A549 (cell line): Measurements from ENCODE around the gene PLEKHH2.

ENCODE experiments used
- EP300 ChIP-seq, 2 experiments: fragments of >200 bp; sonication (Bioruptor Twin); formaldehyde crosslinking; IDR thresholded peaks; 2 replicates in 1 of 2; 3 replicates in 1 of 2; pipeline ENCODE4 v1.6.1; 2016 to 2017
- JUNB ChIP-seq: fragments of >200 bp; sonication (Bioruptor Twin); formaldehyde crosslinking; IDR thresholded peaks from 2 replicates; pipeline ENCODE4 v1.6.1; 2016
- PHF8 ChIP-seq: fragments of 200-600 bp; sonication (generic); IDR thresholded peaks from 2 replicates; pipeline ENCODE4 v1.6.1; 2016; ENCODE audit warnings: low read depth, mild to moderate bottlenecking, antibody characterized with exemption, moderate library complexity, borderline replicate concordance
- POLR2A ChIP-seq: IDR thresholded peaks from 2 replicates; pipeline ENCODE4 v1.6.1; 2012; ENCODE audit warnings: mild to moderate bottlenecking, low read length
- POLR2AphosphoS2 ChIP-seq: conservative IDR thresholded peaks from 2 replicates; pipeline ENCODE4 v1.6.1; 2012; ENCODE audit warnings: low read length, improper control_type of control experiment, inconsistent platforms
- RFX5 ChIP-seq: fragments of 450-650 bp; IDR thresholded peaks from 2 replicates; pipeline ENCODE4 v1.7.1; 2014; ENCODE audit warnings: antibody characterized with exemption, mild to moderate bottlenecking, moderate library complexity
- TF ChIP-seq, protein P1 (sequence below): fragments of >200 bp; sonication (Bioruptor Twin); formaldehyde crosslinking; IDR thresholded peaks from 3 replicates; pipeline ENCODE4 v1.5.1; 2016
- TF ChIP-seq, protein P2 (sequence below): IDR thresholded peaks from 2 replicates; pipeline ENCODE4 v1.6.1; 2012
- TF ChIP-seq, protein P3 (sequence below): fragments of 150-350 bp; IDR thresholded peaks from 2 replicates; pipeline ENCODE4 v1.6.1; 2014; ENCODE audit warnings: low read depth, mild to moderate bottlenecking, low read length

DNA sequence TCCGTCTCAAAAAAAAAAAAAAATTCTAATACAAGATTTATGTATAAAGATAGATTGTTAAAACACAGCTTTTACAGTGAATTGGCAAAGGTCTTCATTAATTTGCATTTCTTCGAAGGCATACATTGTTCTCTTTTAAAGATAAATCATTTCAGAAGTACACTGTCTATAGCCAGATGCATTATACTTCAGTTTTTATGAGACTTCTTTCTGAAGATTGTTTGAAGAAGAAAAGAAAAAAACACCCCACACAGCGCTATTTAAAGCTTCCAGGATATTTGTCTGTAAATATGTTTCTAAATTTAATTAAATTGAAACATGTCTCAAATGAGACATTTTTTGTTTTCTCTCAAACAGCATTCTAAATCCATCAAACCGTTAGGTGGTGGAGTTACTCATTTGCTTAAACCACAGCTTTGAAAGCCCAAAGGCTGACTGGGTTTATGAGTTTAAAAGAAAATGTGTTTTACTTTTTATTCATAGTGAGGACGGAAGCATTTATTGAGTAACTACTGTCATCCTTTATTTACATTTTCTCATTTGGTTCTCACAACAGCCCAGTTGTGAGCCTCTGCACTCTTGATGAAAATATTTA is 81.6 kb downstream of the PLEKHH2 start:
- TF ChIP-seq, protein P1, sequence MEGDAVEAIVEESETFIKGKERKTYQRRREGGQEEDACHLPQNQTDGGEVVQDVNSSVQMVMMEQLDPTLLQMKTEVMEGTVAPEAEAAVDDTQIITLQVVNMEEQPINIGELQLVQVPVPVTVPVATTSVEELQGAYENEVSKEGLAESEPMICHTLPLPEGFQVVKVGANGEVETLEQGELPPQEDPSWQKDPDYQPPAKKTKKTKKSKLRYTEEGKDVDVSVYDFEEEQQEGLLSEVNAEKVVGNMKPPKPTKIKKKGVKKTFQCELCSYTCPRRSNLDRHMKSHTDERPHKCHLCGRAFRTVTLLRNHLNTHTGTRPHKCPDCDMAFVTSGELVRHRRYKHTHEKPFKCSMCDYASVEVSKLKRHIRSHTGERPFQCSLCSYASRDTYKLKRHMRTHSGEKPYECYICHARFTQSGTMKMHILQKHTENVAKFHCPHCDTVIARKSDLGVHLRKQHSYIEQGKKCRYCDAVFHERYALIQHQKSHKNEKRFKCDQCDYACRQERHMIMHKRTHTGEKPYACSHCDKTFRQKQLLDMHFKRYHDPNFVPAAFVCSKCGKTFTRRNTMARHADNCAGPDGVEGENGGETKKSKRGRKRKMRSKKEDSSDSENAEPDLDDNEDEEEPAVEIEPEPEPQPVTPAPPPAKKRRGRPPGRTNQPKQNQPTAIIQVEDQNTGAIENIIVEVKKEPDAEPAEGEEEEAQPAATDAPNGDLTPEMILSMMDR, result no peak
- no peak for TF ChIP-seq JUNB
- TF ChIP-seq PHF8, result no peak
- TF ChIP-seq POLR2A, result no peak
- TF ChIP-seq, protein P2, sequence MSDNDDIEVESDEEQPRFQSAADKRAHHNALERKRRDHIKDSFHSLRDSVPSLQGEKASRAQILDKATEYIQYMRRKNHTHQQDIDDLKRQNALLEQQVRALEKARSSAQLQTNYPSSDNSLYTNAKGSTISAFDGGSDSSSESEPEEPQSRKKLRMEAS, result no peak
- no peak for TF ChIP-seq POLR2AphosphoS2
- no peak for TF ChIP-seq RFX5
- no peak for TF ChIP-seq EP300 (IDR thresholded peaks at IDR 0.05)
- TF ChIP-seq, protein P3, sequence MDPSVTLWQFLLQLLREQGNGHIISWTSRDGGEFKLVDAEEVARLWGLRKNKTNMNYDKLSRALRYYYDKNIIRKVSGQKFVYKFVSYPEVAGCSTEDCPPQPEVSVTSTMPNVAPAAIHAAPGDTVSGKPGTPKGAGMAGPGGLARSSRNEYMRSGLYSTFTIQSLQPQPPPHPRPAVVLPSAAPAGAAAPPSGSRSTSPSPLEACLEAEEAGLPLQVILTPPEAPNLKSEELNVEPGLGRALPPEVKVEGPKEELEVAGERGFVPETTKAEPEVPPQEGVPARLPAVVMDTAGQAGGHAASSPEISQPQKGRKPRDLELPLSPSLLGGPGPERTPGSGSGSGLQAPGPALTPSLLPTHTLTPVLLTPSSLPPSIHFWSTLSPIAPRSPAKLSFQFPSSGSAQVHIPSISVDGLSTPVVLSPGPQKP, result no peak
